Right lobe of liver (tissue), 6 donors: ENCODE measurements around the gene ROMO1. TPM values are rescaled to one million over a fixed set of nuclear protein-coding genes. Genes with fewer than 3 reads are reported as not detected.
"Not testable (repeated sequence)": the region's sequence is repeated elsewhere in the genome, so short reads cannot be mapped to it uniquely, and the experiment has no call there.

Experiments
- ATAC-seq, 4 donors: fragments of 200-7000 bp; cut with Tn5 transposase; one replicate each; pipeline ENCODE4 v1.9.1; 2020; ENCODE audit warnings: mild to moderate bottlenecking in 4 of 4, moderate library complexity in 4 of 4
- DNase-seq, 3 donors: peaks; one replicate each; pipeline ENCODE4 v3.0.0-alpha.2; 2020
- H3K27ac ChIP-seq, 3 donors: fragments of 200-600 bp; one replicate each; pipeline ENCODE4 v1.8.0; 2022
- H3K27me3 ChIP-seq, 2 donors: fragments of 200-600 bp; one replicate each; pipeline ENCODE4 v1.8.0; 2022
- H3K36me3 ChIP-seq, 4 donors: fragments of 200-600 bp; sonication (generic) in 1 of 4; one replicate each; pipeline versions ENCODE4 v1.5.1 to v1.8.0; 2017 to 2022; ENCODE audit warnings: control low read depth in 1 of 4
- H3K4me1 ChIP-seq, 4 donors: fragments of 200-600 bp; sonication (generic) in 1 of 4; one replicate each; pipeline versions ENCODE4 v1.5.1 to v1.8.0; 2017 to 2022; ENCODE audit warnings: control low read depth in 1 of 4
- H3K4me3 ChIP-seq, 3 donors: fragments of 200-600 bp; one replicate each; pipeline ENCODE4 v1.8.0; 2022
- H3K9me3 ChIP-seq, 4 donors: fragments of 200-600 bp; sonication (generic) in 1 of 4; one replicate each; pipeline versions ENCODE4 v1.5.1 to v1.8.0; 2017 to 2022; ENCODE audit warnings: control low read depth in 1 of 4
- CTCF ChIP-seq, 4 donors: fragments of 200-600 bp in 3 of 4; fragments of 450-650 bp in 1 of 4; IDR thresholded peaks; one replicate each; pipeline versions ENCODE4 v1.5.1 to v1.8.0; 2016 to 2022; ENCODE audit warnings: antibody characterized with exemption in 4 of 4, mild to moderate bottlenecking in 2 of 4
- POLR2A ChIP-seq: fragments of 450-650 bp; IDR thresholded peaks from one replicate; pipeline ENCODE4 v1.6.1; 2017; ENCODE audit warnings: antibody characterized with exemption, mild to moderate bottlenecking
- WGBS: methylation state at CpG from one replicate; pipeline ENCODE4 v1.1.6; 2018; ENCODE audit warnings: low coverage, low lambda C conversion rate; ENCODE audit not compliant: insufficient coverage; ENCODE audit errors: missing lambda C conversion rate; 5-methylcytosine and 5-hydroxymethylcytosine counted together
- intact Hi-C, 2 donors: fragments of 100-400 bp; cut with DNase I; formaldehyde crosslinking; loops; one replicate each; pipeline versions ENCODE4 v1.11.2 to v1.14.1; 2022
- total RNA-seq, 6 experiments: library from RNA; depleted of rRNA in 2 of 6; stranded (reverse); fragments of >200 nt in 2 of 6; fragmentation: NEBNext Ultra II Directional in 3 of 6; extraction: Animal tissue kit (Norgen Biotek cat#: 25700) in 3 of 6; gene quantifications; one replicate each; pipeline versions ENCODE4 v1.1.0 to v1.2.4, GENCODE V29; 2016 to 2023
- donor health status: DM: no; HTN: yes; CAD: no.
- donor health status: DM: no; HTN: no; CAD: no.
- donor health status: DM: no; HTN: no; CAD: no.
- donor health status: DM: no; HTN: yes; CAD: no.
- donor health status: DM: no; HTN: yes; CAD: no.

ROMO1 gene
- total RNA-seq, 6 experiments from 2014 or later: 70.4 to 209 (median 84.8) TPM

- 0% methylated on average over 8 of the region's 8 CpGs for WGBS
- intact Hi-C loops: no loop called here
- TF ChIP-seq CTCF (IDR thresholded peaks at IDR 0.05) (no peak), POLR2A (no peak)
- peaks cover 0 to 28% (median 18%) of the 10 kb centered on the region in 4 donors for H3K36me3 ChIP-seq
- peak overlapping the region; percentile 90 to 97 (median 94) for H3K27ac ChIP-seq
- DNase-seq (no peak), ATAC-seq (peak; percentile 4 to 14 (median 10))
- H3K27me3 ChIP-seq: no peaks in the 10 kb centered on the region
- H3K4me3 ChIP-seq: peak overlapping the region; percentile 50 to 85 (median 60)
- no peaks in the 10 kb centered on the region for H3K9me3 ChIP-seq
- H3K4me1 ChIP-seq: peaks cover 0 to 36% (median 13%) of the 10 kb centered on the region in 4 donors
Measured at GRCh38 chr20:35742741-35743523, 43.7 kb downstream of the ROMO1 start.

GRCh38 chr20:35743693-35744491, 44.7 kb downstream of the ROMO1 start:
- peaks cover 0 to 19% (median 9%) of the 10 kb centered on the region in 4 donors for H3K36me3 ChIP-seq
- WGBS: 29% methylated on average over 15 of the region's 15 CpGs
- no peaks in the 10 kb centered on the region for H3K9me3 ChIP-seq
- peak overlapping the region in 2 of 3 donors; percentile 60 to 85 for H3K4me3 ChIP-seq
- no peak for ATAC-seq
- peaks cover 0 to 26% (median 8%) of the 10 kb centered on the region in 4 donors for H3K4me1 ChIP-seq
- intact Hi-C loops: no loop called here
- no peaks in the 10 kb centered on the region for H3K27me3 ChIP-seq
- TF ChIP-seq CTCF (IDR thresholded peaks at IDR 0.05) (no peak), POLR2A (no peak)
- DNase-seq: no peak
- peak overlapping the region; percentile 90 to 97 (median 94) for H3K27ac ChIP-seq

GRCh38 chr20:35744492-35744841, 45.3 kb downstream of the ROMO1 start:
- WGBS: 100% methylated on average over 2 of the region's 3 CpGs

More at GRCh38 chr20:35744492-35744841, 45.3 kb downstream of the ROMO1 start:
- intact Hi-C loops, DNase-seq, H3K4me3 ChIP-seq, H3K27me3 ChIP-seq, ATAC-seq, H3K9me3 ChIP-seq: not testable (repeated sequence)
- H3K27ac ChIP-seq: peak overlapping the region; percentile 90 to 97 (median 94)
- H3K4me1 ChIP-seq: peaks cover 0 to 21% (median 5%) of the 10 kb centered on the region in 4 donors
- peaks cover 0 to 13% (median 5%) of the 10 kb centered on the region in 4 donors for H3K36me3 ChIP-seq

Other genes starting within 250 kb of the ROMO1 start
- 10 to 100 TPM in 2 of 6 experiments, 1 to 10 TPM in 4; 5.9 to 11.2 (median 9.0) TPM for gene CEP250, start 243.8 kb upstream of the ROMO1 start, total RNA-seq
- gene C20orf173, start 169.8 kb upstream of the ROMO1 start, total RNA-seq: not detected
- 100 to 1,000 TPM in 4 of 6 experiments, 10 to 100 TPM in 2; 82.7 to 129 (median 112) TPM for gene ERGIC3, start 157.3 kb upstream of the ROMO1 start, total RNA-seq
- gene SPAG4, start 83.6 kb upstream of the ROMO1 start, total RNA-seq: 10 to 100 TPM in 1 of 6 experiments, 1 to 10 TPM in 5; 1.7 to 13.8 (median 3.6) TPM
- gene CPNE1, start 34.5 kb upstream of the ROMO1 start, total RNA-seq: 10 to 100 TPM; 35.5 to 72.0 (median 53.3) TPM
- 10 to 100 TPM; 13.3 to 32.8 (median 21.0) TPM for gene RBM12, start 34.5 kb upstream of the ROMO1 start, total RNA-seq
- 10 to 100 TPM; 30.9 to 63.7 (median 44.3) TPM for gene NFS1, start 53 bp upstream of the ROMO1 start, total RNA-seq
- gene RBM39, start 42.9 kb downstream of the ROMO1 start, total RNA-seq: 100 to 1,000 TPM in 5 of 6 experiments, 10 to 100 TPM in 1; 86.4 to 166 (median 120) TPM
- 10 to 100 TPM in 5 of 6 experiments, 1 to 10 TPM in 1; 9.3 to 16.7 (median 14.5) TPM for gene PHF20, start 72.6 kb downstream of the ROMO1 start, total RNA-seq